DOHH2 (cell line): Measurements from ENCODE around the gene FBXO10.

Experiments
- H3F3A ChIP-seq: fragments of 200-600 bp; sonication (generic), shearing (Covaris generic); 2 replicates; pipeline ENCODE4 v1.6.0; 2016; ENCODE audit warnings: antibody characterized with exemption, mild to moderate bottlenecking; ENCODE audit not compliant: control insufficient read depth, insufficient read depth
- H3K27ac ChIP-seq: fragments of 200-600 bp; sonication (generic); 2 replicates; pipeline ENCODE4 v1.5.1; 2014; ENCODE audit warnings: low read depth, mild to moderate bottlenecking, low read length, moderate library complexity
- H3K27me3 ChIP-seq: fragments of 200-600 bp; sonication (generic); 2 replicates; pipeline ENCODE4 v1.6.1; 2014; ENCODE audit warnings: mild to moderate bottlenecking, low read length, mixed read lengths; ENCODE audit not compliant: control insufficient read depth
- H3K36me3 ChIP-seq: fragments of 200-600 bp; sonication (generic); 2 replicates; pipeline ENCODE4 v1.6.1; 2014; ENCODE audit warnings: mild to moderate bottlenecking, low read length, moderate library complexity, mixed read lengths; ENCODE audit not compliant: control insufficient read depth
- H3K4me1 ChIP-seq: fragments of 200-600 bp; sonication (generic); 2 replicates; pipeline ENCODE4 v1.6.1; 2014; ENCODE audit warnings: mild to moderate bottlenecking, low read length, mixed read lengths; ENCODE audit not compliant: control insufficient read depth
- H3K4me2 ChIP-seq: fragments of 200-600 bp; sonication (generic); 2 replicates; pipeline ENCODE4 v1.6.0; 2014; ENCODE audit warnings: mild to moderate bottlenecking, low read length, moderate library complexity
- H3K4me3 ChIP-seq: fragments of 200-600 bp; sonication (generic); 2 replicates; pipeline ENCODE4 v1.5.1; 2014; ENCODE audit warnings: mild to moderate bottlenecking, low read length, mixed read lengths
- H3K79me2 ChIP-seq: fragments of 200-600 bp; sonication (generic); 2 replicates; pipeline ENCODE4 v1.6.1; 2014; ENCODE audit warnings: mild to moderate bottlenecking, low read length, mixed read lengths; ENCODE audit not compliant: control insufficient read depth
- H3K9me2 ChIP-seq: fragments of 200-600 bp; sonication (generic); replicated peaks from 2 replicates; pipeline ENCODE4 v1.6.1; 2014; ENCODE audit warnings: mild to moderate bottlenecking, low read length, mixed read lengths; ENCODE audit not compliant: control insufficient read depth
- H3K9me3 ChIP-seq: fragments of 200-600 bp; sonication (generic); 2 replicates; pipeline ENCODE4 v1.6.1; 2014; ENCODE audit warnings: antibody characterized with exemption, low read length, mixed read lengths; ENCODE audit not compliant: control insufficient read depth, insufficient read depth
- H4K20me1 ChIP-seq: fragments of 200-600 bp; sonication (generic); 2 replicates; pipeline ENCODE4 v1.6.0; 2014; ENCODE audit warnings: low read depth, mild to moderate bottlenecking, antibody characterized with exemption, low read length, moderate library complexity; ENCODE audit not compliant: control insufficient read depth, insufficient read depth
- EZH2phosphoT487 ChIP-seq: fragments of 200-600 bp; sonication (generic); IDR thresholded peaks from 2 replicates; pipeline ENCODE4 v1.6.1; 2017; ENCODE audit warnings: borderline replicate concordance, mild to moderate bottlenecking, antibody characterized with exemption, low read length, moderate library complexity, mixed read lengths
- TF ChIP-seq, protein P1 (sequence below): fragments of 200-600 bp; sonication (generic); IDR thresholded peaks from one replicate; pipeline ENCODE4 v1.5.1; 2014; ENCODE audit warnings: antibody characterized with exemption, mild to moderate bottlenecking, low read depth, low read length; ENCODE audit not compliant: poor library complexity, severe bottlenecking

The FBXO10 gene

GRCh38 chr9:37624073-37624472 is 47.9 kb upstream of the FBXO10 start:
- H3K4me3 ChIP-seq, result no peak overlapping the region

GRCh38 chr9:37623267-37623666 is 47.1 kb upstream of the FBXO10 start:
- no peaks in the 10 kb centered on the region for H4K20me1 ChIP-seq
- H3K36me3 ChIP-seq, result no peaks in the 10 kb centered on the region
- H3K9me3 ChIP-seq, result no peaks in the 10 kb centered on the region
- H3K4me2 ChIP-seq, result no peak overlapping the region
- H3F3A ChIP-seq, result no peaks in the 10 kb centered on the region
- no peak for TF ChIP-seq EZH2phosphoT487
- TF ChIP-seq, protein P1, sequence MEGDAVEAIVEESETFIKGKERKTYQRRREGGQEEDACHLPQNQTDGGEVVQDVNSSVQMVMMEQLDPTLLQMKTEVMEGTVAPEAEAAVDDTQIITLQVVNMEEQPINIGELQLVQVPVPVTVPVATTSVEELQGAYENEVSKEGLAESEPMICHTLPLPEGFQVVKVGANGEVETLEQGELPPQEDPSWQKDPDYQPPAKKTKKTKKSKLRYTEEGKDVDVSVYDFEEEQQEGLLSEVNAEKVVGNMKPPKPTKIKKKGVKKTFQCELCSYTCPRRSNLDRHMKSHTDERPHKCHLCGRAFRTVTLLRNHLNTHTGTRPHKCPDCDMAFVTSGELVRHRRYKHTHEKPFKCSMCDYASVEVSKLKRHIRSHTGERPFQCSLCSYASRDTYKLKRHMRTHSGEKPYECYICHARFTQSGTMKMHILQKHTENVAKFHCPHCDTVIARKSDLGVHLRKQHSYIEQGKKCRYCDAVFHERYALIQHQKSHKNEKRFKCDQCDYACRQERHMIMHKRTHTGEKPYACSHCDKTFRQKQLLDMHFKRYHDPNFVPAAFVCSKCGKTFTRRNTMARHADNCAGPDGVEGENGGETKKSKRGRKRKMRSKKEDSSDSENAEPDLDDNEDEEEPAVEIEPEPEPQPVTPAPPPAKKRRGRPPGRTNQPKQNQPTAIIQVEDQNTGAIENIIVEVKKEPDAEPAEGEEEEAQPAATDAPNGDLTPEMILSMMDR, result no peak
- H3K79me2 ChIP-seq, result no peaks in the 10 kb centered on the region
- H3K9me2 ChIP-seq, result no peaks in the 10 kb centered on the region
- H3K4me1 ChIP-seq, result peaks cover 4% of the 10 kb centered on the region; the same call in 1 of the 2 replicates
- no peaks in the 10 kb centered on the region for H3K27me3 ChIP-seq
- no peak overlapping the region for H3K4me3 ChIP-seq
- H3K27ac ChIP-seq, result no peak overlapping the region

More at GRCh38 chr9:37624073-37624472, 47.9 kb upstream of the FBXO10 start:
- Histone ChIP-seq H3F3A (no peaks in the 10 kb centered on the region), H4K20me1 (no peaks in the 10 kb centered on the region), H3K4me2 (no peak overlapping the region), H3K27ac (no peak overlapping the region), H3K4me1 (peaks cover 4% of the 10 kb centered on the region; the same call in 1 of the 2 replicates), H3K27me3 (no peaks in the 10 kb centered on the region), H3K79me2 (no peaks in the 10 kb centered on the region), H3K9me3 (no peaks in the 10 kb centered on the region), H3K9me2 (no peaks in the 10 kb centered on the region), H3K36me3 (no peaks in the 10 kb centered on the region)
- TF ChIP-seq, protein P1, result no peak
- TF ChIP-seq EZH2phosphoT487, result no peak

DNA sequence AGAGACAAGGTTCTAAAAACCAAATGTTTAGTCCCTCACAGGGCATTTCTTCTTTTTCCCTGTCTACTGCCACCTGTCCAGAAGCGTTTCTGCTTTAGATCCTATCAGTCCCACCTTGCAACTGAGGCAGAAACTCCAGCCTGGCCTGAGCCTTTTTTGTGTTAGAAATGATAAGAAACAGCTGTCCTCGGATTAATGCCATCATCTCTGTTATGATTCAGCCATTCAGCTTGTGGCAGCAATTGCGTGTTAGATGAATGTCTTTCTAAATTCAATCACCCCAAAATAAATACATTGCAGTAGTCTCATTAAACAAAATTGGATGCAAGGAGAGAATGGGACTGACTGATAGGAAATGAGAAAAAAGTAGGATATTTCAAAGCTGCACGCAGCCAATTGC is 46.3 kb upstream of the FBXO10 start:
- H3F3A ChIP-seq, result no peaks in the 10 kb centered on the region
- H3K36me3 ChIP-seq, result no peaks in the 10 kb centered on the region
- H3K4me1 ChIP-seq, result peaks cover 4% of the 10 kb centered on the region; the same call in 1 of the 2 replicates
- H3K9me2 ChIP-seq, result no peaks in the 10 kb centered on the region
- TF ChIP-seq, protein P1, result no peak
- no peak for TF ChIP-seq EZH2phosphoT487
- no peak overlapping the region for H3K4me3 ChIP-seq
- no peaks in the 10 kb centered on the region for H3K27me3 ChIP-seq
- no peaks in the 10 kb centered on the region for H3K9me3 ChIP-seq
- H3K27ac ChIP-seq, result no peak overlapping the region
- H4K20me1 ChIP-seq, result no peaks in the 10 kb centered on the region
- H3K79me2 ChIP-seq, result no peaks in the 10 kb centered on the region
- H3K4me2 ChIP-seq, result no peak overlapping the region
